Body of pancreas (tissue), 4 donors: ENCODE results near the gene ELL.

ENCODE experiments used
- POLR2A ChIP-seq, 3 donors: fragments of 450-650 bp; IDR thresholded peaks; one replicate each; pipeline ENCODE4 v1.6.1; 2016; ENCODE audit warnings: antibody characterized with exemption in 3 of 3, mild to moderate bottlenecking in 2 of 3
- TF ChIP-seq, protein P1 (sequence below), 7 experiments: fragments of 450-650 bp in 4 of 7; fragments of 200-600 bp in 3 of 7; sonication (generic) in 3 of 7; IDR thresholded peaks; one replicate each; pipeline ENCODE4 v1.5.1; 2016 to 2019; ENCODE audit warnings: antibody characterized with exemption in 7 of 7

DNA sequence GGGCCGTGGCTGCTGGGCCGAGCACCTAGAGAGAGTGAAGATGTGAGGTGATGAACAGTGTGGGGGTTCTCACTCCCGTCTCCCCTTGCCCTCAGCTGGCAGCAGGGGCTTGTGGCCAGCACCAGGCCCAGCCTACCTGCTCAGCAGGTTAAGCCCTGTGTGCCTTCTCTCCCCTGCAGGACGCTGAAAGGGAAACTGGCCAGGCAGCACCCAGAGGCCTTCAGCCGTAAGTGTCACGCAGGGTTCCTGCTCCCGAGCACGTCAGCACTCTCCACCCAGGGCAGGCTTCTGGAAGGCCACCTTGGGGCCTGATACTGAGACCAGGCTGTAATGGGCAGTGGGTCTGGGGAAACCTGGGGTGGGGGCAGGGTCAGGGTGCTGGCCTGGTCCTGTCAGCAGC lies 45.1 kb upstream of the ELL start:
- TF ChIP-seq, protein P1, sequence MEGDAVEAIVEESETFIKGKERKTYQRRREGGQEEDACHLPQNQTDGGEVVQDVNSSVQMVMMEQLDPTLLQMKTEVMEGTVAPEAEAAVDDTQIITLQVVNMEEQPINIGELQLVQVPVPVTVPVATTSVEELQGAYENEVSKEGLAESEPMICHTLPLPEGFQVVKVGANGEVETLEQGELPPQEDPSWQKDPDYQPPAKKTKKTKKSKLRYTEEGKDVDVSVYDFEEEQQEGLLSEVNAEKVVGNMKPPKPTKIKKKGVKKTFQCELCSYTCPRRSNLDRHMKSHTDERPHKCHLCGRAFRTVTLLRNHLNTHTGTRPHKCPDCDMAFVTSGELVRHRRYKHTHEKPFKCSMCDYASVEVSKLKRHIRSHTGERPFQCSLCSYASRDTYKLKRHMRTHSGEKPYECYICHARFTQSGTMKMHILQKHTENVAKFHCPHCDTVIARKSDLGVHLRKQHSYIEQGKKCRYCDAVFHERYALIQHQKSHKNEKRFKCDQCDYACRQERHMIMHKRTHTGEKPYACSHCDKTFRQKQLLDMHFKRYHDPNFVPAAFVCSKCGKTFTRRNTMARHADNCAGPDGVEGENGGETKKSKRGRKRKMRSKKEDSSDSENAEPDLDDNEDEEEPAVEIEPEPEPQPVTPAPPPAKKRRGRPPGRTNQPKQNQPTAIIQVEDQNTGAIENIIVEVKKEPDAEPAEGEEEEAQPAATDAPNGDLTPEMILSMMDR (IDR thresholded peaks at IDR 0.05) = no peak
- TF ChIP-seq POLR2A (IDR thresholded peaks at IDR 0.05) = no peak
